Frontal cortex (tissue), 4 donors: ENCODE results near the gene RAB30. TPM values are rescaled to one million over a fixed set of nuclear protein-coding genes. Genes with fewer than 3 reads are reported as not detected.
"Not testable (repeated sequence)": the region's sequence is repeated elsewhere in the genome, so short reads cannot be mapped to it uniquely, and the experiment has no call there.

Source experiments
- DNase-seq, 2 donors: peaks; one replicate each; pipeline ENCODE4 v3.0.0; 2012; ENCODE audit warnings: low spot score in 2 of 2
- FAIRE-seq: peaks from 2 replicates; lab custom pipeline; 2012; peaks lifted over from hg19 to GRCh38; lab: Jason Lieb, UNC
- total RNA-seq: library from RNA; depleted of rRNA; stranded (reverse); fragments of >200 nt; gene quantifications from one replicate; pipeline ENCODE4 v1.2.3, GENCODE V29; 2014
- donor health status: control.
- donor health status: control.
- donor health status: control.

RAB30 gene
- total RNA-seq, 1 donor from 2014 or later: 41.2 TPM

DNA sequence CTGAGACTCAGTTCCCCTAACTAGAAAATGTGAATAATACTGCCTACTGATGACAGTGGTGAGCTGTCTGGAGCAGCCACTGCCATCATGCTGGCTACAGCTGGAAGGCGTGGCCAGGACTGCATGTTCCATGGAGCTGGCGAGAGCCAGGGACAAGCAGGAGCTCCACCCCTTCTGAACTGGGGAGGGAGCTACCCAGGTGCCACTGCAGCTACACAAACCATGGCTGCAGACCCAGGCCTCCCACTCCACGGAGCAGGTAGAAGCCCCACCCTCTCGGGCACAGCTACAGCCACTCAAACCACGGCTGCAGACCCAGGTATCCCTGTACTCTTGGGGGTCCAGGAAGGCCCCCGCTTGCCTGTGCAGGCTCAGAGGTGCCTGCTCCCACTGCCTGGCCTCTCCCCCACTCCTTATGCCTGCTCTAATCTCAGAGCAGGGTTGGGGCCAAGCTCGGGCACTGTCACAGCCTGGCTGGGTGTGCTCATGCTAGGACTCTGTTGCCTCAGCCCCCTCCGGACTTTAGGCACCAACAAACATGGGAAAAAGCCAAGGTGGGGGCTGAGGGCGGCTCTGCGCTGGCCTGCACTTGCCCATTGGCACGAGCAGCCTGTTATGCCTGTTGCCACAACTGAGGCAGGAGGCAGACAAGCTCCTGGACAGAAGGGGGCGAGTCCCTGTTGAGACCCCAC, 51.7 kb downstream of the RAB30 start:
- no peak for FAIRE-seq
- DNase-seq: no peak

DNA sequence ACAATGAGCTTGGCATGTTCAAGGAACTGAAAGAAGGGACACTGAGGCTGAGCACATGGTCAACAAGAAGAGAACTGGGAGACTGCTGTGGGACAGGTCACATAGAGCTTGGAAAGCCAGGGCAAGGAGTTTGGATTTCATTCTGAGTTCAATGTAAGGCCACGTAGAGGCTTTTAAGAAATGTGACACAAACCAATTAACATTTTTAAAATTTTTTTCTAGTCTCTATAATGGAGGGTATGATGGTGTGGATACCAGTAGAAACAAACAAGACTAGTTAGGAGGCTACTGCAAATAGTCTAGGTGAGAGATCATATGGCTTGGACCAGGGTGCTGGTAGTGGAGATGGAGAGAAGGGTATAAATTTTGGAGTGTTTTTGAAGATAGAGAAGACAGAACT, 56.7 kb downstream of the RAB30 start:
- FAIRE-seq: no peak
- DNase-seq: no peak

DNA sequence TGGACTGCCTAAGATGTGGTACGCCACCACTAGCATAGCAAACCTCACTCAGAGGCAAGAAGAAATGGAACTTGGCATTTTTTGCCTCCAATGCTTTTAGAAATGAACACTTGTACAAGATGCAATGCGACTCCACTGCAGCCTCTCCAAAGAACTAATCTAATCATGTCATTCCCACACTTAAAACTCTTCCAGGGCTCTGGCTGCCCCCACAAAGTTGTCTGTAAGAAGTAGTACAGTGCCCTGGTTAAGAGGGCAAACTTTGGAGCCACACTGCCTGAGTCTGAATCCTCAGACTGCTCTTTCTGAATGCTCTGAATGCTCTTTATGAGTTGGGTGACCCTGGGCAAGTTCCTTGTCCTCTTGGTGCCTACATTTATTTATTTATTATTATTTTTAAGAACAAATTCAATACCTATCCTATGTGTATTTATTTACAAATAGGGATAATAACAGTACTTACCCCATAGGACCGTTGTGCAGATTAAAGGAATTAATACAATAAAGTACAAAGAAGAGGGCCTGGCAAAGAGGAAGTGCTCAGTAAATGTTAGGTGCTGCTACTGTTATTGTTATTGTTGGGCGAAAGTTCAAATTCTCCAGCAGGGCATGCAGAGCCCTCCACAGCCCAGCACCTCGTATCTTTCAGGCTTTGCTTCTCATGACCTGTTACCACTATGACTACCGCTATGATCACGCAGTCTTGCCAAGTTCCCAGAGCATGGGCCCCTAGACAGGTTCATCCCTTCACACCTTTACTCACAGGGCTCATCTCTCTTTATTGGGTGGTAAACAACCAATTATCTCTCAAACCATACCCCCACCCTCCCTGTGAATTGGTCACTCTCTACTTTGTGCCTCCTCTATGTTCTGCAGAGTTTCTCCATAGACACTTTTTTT, 59.3 kb downstream of the RAB30 start:
- DNase-seq (no peak), FAIRE-seq (no peak)

GRCh38 chr11:83011333-83012167, 60.1 kb downstream of the RAB30 start:
- peak in 1 of 2 donors; percentile 17 for DNase-seq
- no peak for FAIRE-seq

DNA sequence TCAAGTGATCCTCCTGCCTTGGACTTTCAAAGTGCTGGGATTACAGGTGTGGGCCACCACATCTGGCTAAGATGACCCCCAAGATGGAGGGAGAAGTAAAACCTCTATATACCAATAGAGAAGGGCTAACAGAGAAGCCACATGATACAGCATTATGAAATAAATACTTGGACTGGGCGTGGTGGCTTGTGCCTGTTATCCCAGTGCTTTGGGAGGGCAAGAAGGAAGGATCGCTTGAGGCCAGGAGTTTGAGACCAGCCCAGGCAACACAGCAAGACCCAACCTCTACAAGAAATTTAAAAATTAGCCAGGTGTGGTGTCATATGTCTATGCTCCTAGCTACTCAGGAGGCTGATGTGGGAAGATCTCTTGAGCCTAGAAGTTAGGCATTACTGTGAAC, 61.7 kb downstream of the RAB30 start:
- no peak for DNase-seq
- no peak for FAIRE-seq

DNA sequence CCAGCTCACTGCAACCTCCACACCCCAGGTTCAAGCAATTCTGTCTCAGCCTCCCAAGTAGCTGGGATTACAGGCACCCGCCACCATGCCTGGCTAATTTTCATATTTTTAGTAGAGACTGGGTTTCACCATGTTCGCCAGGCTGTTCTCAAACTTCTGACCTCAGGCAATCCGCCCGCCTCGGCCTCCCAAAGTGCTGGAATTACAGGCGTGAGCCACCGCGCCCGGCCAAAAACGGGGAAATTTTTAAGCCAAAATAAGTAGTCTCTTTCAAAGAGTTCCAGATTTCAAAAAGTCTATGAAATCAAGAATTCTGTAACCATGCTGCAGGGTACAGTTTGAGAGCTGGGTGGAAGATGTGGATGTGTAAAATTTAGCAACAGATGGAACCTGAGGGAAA, 62.6 kb downstream of the RAB30 start:
- not testable (repeated sequence) for FAIRE-seq, DNase-seq

DNA sequence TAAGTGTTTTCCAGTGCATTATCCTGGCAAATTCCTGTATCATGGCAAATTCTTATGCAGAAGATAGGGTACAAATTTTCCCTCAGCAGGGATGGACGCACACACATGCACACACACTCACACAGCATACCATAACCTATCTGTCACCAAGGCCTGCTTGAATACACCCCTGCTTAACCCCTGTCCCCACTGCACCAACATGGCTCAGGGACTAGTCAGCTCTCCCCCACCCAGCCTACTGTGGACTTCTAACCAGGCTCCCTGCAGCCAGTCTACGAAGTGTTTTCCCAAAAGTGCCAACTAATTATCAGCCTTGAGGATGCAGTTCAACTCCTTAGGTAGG, 63.1 kb downstream of the RAB30 start:
- FAIRE-seq: no peak

DNA sequence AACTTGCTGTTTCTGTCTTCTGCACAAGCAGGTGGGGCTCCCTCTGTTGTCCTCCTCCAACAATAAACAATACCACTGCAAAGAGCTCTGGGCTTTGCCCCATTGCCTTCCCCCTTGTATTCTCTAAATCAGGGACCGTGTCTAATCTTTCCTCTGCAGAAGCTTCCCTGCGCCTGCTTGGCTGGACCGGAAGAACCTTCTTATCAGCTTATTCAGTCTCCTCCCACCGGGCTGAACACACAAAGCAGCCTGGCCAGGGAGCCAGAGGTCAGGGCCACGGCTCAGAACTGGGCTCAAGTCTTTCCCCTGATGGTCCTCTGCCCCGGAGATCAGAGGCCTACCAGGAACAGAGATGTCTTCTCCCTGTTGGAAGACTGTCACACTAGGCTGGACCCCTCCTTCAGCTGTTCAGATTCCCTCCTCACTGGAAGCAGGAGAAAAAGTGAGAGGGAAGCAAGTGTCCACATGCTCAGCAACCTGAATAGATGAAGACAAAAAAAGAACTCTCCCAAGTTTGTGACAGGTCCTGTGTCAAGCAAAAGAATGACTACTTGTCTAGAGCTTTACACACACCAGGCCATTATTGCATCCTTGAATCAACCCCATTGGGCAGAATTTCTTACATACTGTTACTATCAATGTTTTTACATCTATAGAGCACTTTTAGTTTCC, 63.7 kb downstream of the RAB30 start:
- DNase-seq: no peak
- no peak for FAIRE-seq

More for the DNA sequence above, 63.1 kb downstream of the RAB30 start:
- DNase-seq: no peak

DNA sequence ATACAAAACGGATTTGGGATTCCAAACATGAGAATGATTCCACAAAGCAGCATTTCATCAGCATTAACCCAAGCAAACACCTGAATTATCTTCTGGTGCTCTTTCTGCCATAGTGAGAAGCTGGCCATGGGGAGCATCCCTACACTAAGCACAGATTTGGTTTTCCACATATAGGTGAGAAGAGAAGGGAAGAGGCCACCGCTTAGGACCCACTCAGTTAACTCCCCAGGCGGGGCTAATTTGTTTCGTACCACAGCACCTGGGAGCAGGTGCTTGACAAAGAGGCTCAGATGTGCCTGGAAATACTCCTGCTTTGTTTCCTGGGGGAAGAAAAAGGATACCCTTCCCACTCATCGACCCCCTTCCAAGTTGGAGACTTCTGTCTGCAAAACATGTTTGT, 64.2 kb downstream of the RAB30 start:
- FAIRE-seq (no peak), DNase-seq (no peak)

DNA sequence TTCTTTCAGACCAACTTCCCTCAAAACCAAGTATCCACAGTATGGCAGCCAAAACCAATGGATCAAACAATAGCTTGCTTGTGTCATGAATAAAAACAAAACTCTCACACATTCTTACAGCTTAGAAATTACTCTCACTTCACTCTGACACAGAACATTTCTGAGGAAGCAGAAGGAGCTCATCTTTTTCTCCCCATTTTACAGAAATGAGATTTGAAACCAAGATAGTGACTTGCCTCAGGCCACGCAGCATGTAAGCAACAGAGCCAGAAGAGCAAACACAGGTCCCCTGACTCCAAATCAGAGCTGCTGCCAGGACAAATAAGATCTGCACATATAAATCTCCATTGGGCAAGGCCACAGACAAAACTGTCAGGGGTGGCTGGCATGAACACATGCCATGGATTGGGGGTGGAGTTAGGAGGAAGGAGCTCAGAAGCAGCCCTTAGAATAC, 64.8 kb downstream of the RAB30 start:
- FAIRE-seq (no peak), DNase-seq (no peak)

DNA sequence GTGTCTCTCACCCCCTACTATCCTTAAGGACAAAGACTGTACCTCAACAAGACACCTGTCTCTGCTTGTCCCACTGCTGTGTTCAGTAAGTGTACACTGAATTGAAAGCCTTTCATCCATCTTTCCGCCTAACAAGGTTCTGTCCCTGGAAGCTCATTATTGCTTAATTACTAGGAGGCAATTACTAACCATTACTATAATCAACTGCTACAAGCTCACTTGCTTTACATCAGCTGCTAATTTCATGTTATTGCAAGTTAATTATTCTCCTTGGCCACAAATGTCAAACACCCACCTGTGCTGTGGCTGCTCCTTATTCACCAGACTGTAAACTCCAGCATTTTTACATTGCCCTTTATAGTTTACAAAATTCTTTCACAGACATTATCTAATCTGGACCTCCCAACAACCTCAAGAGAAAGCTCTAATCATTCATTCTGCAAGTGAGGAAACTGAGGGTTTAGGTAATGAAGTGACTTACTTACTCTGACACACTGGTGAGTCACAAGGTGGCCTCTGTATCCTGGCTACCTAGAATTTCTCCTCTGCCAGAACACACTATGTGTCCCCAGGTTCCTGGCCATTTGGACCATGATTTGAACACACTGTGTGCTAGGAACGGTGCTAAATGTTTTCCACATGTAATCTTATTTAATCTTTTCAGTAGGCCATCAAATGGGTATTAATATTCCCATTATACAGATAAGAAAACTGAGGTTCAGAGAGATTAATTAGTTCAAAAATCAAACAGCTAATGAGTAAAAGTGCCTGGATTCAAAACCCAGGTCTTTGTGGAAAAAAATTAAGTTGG, 66.7 kb downstream of the RAB30 start:
- FAIRE-seq: no peak
- DNase-seq: no peak

GRCh38 chr11:83002522-83002921, 69.2 kb downstream of the RAB30 start:
- DNase-seq: no peak
- FAIRE-seq: no peak

DNA sequence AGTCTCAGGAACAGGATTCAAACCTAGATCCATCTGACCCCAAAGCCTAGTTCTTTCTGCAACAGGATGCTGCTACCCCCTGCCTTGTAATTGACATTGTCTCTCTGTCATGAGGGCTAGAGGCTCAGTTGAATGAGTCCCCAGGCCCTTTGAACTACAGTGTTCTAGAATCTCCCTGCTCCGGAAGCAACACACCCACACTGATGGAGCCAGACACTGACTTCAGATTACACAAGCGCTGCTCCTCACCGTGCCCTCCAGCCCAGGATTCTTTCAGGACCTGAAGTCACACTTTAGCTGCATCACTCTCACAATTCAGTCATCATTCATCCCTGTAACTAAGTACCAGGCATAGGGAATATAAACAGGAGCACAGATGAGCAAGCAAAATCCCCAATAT, 69.6 kb downstream of the RAB30 start:
- FAIRE-seq (no peak), DNase-seq (no peak)

DNA sequence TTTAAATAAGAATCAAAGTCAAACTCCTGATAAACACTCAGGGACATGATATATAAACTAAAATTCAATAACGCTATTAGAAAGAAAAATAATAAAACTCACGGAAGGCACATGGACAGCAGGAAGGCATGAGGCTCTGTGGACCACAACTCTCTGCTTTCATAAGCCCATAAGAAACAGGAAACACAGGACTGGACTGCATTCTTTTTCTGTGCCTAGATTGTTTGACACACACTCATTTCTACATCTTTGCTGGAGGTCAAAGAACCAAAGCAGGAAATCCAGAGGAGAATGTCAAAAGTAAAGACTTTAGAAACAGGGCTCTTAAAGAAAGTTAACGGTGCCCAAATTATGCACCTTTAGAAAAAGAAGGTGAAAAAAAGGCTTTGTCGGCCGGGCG, 71.3 kb downstream of the RAB30 start:
- DNase-seq: no peak
- FAIRE-seq: no peak

DNA sequence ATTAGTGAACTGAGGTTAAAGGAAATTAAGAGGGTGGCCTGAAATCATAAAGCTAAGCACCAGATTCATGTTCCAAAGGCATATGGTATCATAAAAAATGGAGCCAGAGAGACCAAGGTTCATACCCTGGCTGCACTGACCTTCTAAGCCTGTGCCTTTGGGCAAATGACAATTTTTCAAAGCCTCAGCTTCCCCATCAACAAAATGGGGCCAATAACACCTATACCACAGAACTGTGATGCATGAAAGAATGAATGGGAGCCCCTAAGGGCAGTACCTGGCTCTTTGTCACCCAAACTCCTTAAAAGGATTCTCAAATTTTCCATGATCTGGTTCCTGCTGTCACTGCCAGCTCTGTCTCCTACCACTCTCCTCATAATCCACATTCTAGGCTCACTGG, 72.5 kb downstream of the RAB30 start:
- DNase-seq (no peak), FAIRE-seq (no peak)

- FAIRE-seq: no peak
- DNase-seq: no peak
These were observed 73.0 kb downstream of the RAB30 start for GRCh38 chr11:82998697-82999096.

DNA sequence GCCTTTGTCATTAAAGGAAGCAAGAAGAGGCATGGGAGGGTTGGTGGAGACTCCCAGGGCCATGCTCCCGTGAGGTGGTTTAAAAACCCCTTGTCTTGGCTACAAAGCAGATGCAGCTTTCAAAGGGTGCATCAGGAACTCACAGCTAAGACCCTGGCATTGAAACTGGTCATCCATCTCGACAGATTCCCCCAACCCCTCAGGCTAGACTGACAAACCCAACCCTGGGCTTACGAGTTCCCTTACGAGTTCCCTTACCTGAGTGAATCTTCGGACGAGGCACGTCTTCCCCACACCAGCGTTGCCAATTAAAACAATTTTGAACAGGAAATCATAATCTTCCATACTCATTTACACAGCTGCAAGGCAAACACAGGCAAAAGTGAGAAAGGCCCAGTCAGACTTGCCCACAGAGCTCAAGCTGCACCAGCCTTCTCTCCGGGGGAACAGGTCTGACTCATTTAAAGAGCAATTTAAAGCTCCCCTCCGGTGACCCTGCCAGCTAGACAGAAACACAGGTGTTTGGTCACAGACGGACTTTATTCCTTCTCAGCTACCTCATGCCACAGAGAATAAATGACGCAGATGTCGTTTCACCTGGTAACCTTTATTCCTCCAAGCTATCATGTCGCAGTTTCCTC, 74.6 kb downstream of the RAB30 start:
- peak in 1 of 2 donors; percentile 27 for DNase-seq
- FAIRE-seq: no peak

- no peak for DNase-seq
These were observed 75.8 kb downstream of the RAB30 start for GRCh38 chr11:82995754-82996398.

More at GRCh38 chr11:82995754-82996398, 75.8 kb downstream of the RAB30 start:
- FAIRE-seq: no peak
